Measurements from ENCODE around the gene GRHPR.
"Not testable (repeated sequence)": the region's sequence is repeated elsewhere in the genome, so short reads cannot be mapped to it uniquely, and the experiment has no call there.

GRHPR gene

GRCh38 chr9:37422289-37423104 lies at the start of gene GRHPR:
GRHPR (plus strand) TSS chr9:37422696; CDS start chr9:37422751, 55 bp downstream.
- peak; percentile 93 for DNase-seq (ENCODE audit: low spot score)

GRCh38 chr9:37372839-37373238 lies 49.7 kb upstream of the GRHPR start:
- DNase-seq (ENCODE audit: low spot score), result no peak

GRCh38 chr9:37373621-37374020 lies 48.9 kb upstream of the GRHPR start:
- no peak for DNase-seq (ENCODE audit: low spot score)

GRCh38 chr9:37374892-37375291 lies 47.6 kb upstream of the GRHPR start:
- no peak for DNase-seq (ENCODE audit: low spot score)

GRCh38 chr9:37377688-37378612 lies 44.5 kb upstream of the GRHPR start:
- DNase-seq (ENCODE audit: low spot score), result no peak

GRCh38 chr9:37378613-37379004 lies 43.9 kb upstream of the GRHPR start:
- no peak for DNase-seq (ENCODE audit: low spot score)

- no peak for DNase-seq (ENCODE audit: low spot score)
Observed at GRCh38 chr9:37379835-37380234, 42.7 kb upstream of the GRHPR start.

- no peak for DNase-seq (ENCODE audit: low spot score)
Observed at GRCh38 chr9:37380570-37380969, 41.9 kb upstream of the GRHPR start.

- DNase-seq (ENCODE audit: low spot score), result no peak
Observed at GRCh38 chr9:37381094-37381741, 41.3 kb upstream of the GRHPR start.

GRCh38 chr9:37382161-37382981 lies 40.1 kb upstream of the GRHPR start:
- no peak for DNase-seq (ENCODE audit: low spot score)

- DNase-seq (ENCODE audit: low spot score), result no peak
Observed at GRCh38 chr9:37382982-37383357, 39.5 kb upstream of the GRHPR start.

GRCh38 chr9:37383393-37383792 lies 39.1 kb upstream of the GRHPR start:
- DNase-seq (ENCODE audit: low spot score), result no peak

- DNase-seq (ENCODE audit: low spot score), result no peak
Observed at GRCh38 chr9:37383876-37384746, 38.4 kb upstream of the GRHPR start.

- no peak for DNase-seq (ENCODE audit: low spot score)
Observed at GRCh38 chr9:37385286-37385685, 37.2 kb upstream of the GRHPR start.

- DNase-seq (ENCODE audit: low spot score), result no peak
Observed at GRCh38 chr9:37386988-37387387, 35.5 kb upstream of the GRHPR start.

GRCh38 chr9:37390759-37391158 lies 31.7 kb upstream of the GRHPR start:
- DNase-seq (ENCODE audit: low spot score), result no peak

GRCh38 chr9:37392272-37392671 lies 30.2 kb upstream of the GRHPR start:
- no peak for DNase-seq (ENCODE audit: low spot score)

- no peak for DNase-seq (ENCODE audit: low spot score)
Observed at GRCh38 chr9:37395229-37395628, 27.3 kb upstream of the GRHPR start.

GRCh38 chr9:37395663-37396062 lies 26.8 kb upstream of the GRHPR start:
- DNase-seq (ENCODE audit: low spot score), result no peak

- not testable (repeated sequence) for DNase-seq (ENCODE audit: low spot score)
Observed at GRCh38 chr9:37397948-37398347, 24.5 kb upstream of the GRHPR start.

Measured in hepatic stellate cell (primary cell).